Bronchial epithelial cell (primary cell): ENCODE data around the gene C2CD4C. TPM values are rescaled to one million over a fixed set of nuclear protein-coding genes. Genes with fewer than 3 reads are reported as not detected.

Source experiments
- DNase-seq: peaks from one replicate; pipeline ENCODE4 v3.0.0-alpha.2; 2010; ENCODE audit warnings: low read depth
- FAIRE-seq: peaks from 2 replicates; lab custom pipeline; 2011; peaks lifted over from hg19 to GRCh38; lab: Jason Lieb, UNC
- H3K27me3 ChIP-seq: 2 replicates; pipeline ENCODE4 v1.5.1; 2011; ENCODE audit warnings: low read length; ENCODE audit not compliant: control insufficient read depth, insufficient read depth
- H3K36me3 ChIP-seq: 2 replicates; pipeline ENCODE4 v1.5.1; 2011; ENCODE audit warnings: low read length; ENCODE audit not compliant: control insufficient read depth, insufficient read depth
- H3K4me3 ChIP-seq: 2 replicates; pipeline ENCODE4 v1.5.1; 2011; ENCODE audit warnings: mild to moderate bottlenecking, low read depth, low read length, control low read depth
- total RNA-seq: library from RNA; depleted of rRNA; stranded (reverse); fragments of >200 nt; gene quantifications from 2 replicates; pipeline ENCODE4 v1.2.1, GENCODE V29; 2014
- TF ChIP-seq, protein P1 (sequence below): IDR thresholded peaks from 2 replicates; pipeline ENCODE4 v1.5.1; 2011; ENCODE audit warnings: mild to moderate bottlenecking, moderate library complexity, low read length, control low read depth, inconsistent platforms; ENCODE audit not compliant: insufficient read depth, severe bottlenecking

C2CD4C gene
- total RNA-seq, 1 donor from 2014 or later: 0.26 TPM

DNA sequence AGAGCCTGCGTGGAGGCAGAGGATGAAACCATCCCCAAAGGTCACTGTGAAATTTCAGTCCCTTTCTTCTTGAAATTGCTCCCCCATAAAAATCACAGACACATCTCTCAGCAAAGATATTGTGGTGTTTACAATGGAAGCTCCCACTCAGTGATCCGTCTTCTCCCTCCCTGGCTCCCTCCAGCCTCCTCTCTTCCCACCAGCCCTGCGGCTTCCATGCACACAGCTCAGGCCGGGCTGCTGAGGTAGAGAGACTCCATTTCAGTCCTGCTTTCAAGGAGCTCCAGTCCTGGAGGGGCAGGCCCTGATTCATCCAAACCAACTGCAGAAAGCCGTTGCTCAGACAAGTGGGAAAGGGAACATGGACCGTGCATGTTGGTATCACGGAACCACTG, 40.3 kb downstream of the C2CD4C start:
- Histone ChIP-seq H3K4me3 (no peak overlapping the region), H3K36me3 (no peaks in the 10 kb centered on the region), H3K27me3 (no peaks in the 10 kb centered on the region)
- DNase-seq (no peak), FAIRE-seq (no peak)
- TF ChIP-seq, protein P1, sequence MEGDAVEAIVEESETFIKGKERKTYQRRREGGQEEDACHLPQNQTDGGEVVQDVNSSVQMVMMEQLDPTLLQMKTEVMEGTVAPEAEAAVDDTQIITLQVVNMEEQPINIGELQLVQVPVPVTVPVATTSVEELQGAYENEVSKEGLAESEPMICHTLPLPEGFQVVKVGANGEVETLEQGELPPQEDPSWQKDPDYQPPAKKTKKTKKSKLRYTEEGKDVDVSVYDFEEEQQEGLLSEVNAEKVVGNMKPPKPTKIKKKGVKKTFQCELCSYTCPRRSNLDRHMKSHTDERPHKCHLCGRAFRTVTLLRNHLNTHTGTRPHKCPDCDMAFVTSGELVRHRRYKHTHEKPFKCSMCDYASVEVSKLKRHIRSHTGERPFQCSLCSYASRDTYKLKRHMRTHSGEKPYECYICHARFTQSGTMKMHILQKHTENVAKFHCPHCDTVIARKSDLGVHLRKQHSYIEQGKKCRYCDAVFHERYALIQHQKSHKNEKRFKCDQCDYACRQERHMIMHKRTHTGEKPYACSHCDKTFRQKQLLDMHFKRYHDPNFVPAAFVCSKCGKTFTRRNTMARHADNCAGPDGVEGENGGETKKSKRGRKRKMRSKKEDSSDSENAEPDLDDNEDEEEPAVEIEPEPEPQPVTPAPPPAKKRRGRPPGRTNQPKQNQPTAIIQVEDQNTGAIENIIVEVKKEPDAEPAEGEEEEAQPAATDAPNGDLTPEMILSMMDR: no peak

DNA sequence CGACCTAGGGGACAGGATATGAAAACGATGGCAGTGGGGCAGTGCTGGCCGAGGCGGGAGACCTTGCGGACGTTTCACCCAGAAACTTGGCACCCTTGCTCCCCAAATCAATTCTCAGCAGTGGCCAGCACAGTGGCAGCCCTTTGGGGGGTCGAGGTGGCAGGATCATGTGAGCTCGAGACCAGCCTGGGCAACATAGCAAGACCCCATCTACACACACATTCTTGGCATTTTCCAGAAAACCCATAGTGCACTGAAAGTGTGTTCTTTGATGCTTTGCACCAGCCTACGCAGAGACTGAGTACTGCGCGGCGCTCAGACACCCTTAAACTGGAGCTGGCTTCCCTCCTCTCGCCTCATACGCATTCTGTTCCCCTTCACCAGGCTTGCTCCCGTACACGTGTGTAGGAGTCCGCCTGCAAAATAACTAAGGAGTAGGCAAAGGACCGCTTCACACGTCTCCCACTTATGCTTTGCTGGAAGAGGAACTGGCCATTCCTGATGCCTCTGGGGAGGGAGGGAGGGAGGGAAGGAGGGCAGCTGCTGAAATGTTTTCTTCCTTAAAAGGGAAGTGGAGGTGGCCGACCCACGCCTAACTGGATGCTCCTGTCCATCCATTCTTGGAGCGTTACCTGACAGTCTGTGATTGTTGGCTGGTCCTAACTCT, 40.9 kb downstream of the C2CD4C start:
- no peaks in the 10 kb centered on the region for H3K27me3 ChIP-seq
- TF ChIP-seq, protein P1: no peak
- FAIRE-seq: no peak
- H3K4me3 ChIP-seq: no peak overlapping the region
- no peak for DNase-seq
- no peaks in the 10 kb centered on the region for H3K36me3 ChIP-seq

DNA sequence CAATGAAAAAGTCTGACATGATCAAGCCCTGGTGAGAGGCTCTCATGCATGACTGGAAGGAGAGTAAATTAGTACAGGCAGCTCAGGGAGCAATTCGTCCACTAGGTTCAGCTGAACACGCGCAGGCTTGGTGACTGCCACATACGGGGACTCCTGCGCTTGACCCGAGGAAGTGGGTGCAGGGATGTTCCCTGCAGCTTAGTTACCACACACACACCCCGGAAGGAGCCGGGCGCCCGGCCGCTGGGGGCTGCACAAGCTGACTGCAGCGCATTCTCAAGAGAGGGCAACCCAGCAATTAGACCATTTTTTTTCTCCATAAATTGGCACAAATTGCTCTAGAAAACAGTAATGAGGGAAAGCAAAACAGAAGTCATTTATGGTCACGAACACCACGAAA, 41.4 kb downstream of the C2CD4C start:
- DNase-seq: no peak
- FAIRE-seq: no peak
- TF ChIP-seq, protein P1: no peak
- H3K27me3 ChIP-seq: no peaks in the 10 kb centered on the region
- H3K36me3 ChIP-seq: no peaks in the 10 kb centered on the region
- no peak overlapping the region for H3K4me3 ChIP-seq

DNA sequence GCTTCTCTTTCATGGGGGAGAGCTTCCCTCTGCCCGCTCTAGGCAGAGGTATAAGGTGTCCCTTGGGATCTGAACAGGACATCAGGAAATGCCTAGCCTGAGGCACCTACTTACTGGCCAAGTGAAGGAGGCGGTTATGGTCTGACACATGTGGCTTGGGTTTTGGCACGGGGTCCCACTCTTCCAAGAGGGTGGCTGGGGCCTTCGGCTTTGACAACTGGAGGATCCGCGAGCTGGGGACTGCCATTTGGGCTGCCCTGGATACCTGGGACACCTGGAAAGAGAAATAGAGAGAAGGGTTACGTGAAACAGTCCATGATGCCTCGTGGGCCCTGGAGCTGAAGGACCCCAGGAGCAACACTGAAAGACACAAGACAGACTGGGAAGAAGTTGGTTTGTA, 42.0 kb downstream of the C2CD4C start:
- DNase-seq: no peak

DNA sequence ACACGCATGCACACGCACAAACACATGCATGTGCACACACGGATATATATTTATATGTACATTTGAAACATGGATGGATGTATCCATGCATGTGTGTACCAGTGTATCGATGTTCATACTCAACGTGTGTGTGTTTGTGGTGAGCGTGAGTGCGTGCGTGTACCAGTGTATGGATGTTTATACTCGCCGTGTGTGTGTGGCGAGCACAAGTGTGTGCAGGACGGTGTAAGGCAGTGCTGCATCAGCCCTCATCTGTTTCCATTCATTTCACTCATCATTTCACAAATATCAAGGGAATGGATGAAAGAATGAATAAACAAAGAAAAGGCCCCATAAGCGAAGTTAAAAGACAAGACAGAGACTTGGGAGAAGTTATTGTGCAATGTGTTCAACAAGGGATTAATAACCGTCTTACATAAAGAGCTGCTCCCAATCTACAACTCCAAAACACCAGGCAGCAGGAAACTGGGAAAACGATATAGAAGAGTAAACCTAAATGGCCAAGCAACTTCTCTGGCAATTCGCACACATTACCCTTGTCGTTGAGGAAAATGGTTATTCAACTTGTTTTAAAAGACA, 42.7 kb downstream of the C2CD4C start:
- TF ChIP-seq, protein P1: no peak
- Histone ChIP-seq H3K4me3 (no peak overlapping the region), H3K36me3 (no peaks in the 10 kb centered on the region), H3K27me3 (no peaks in the 10 kb centered on the region)
- DNase-seq (no peak), FAIRE-seq (no peak)

More for the DNA sequence above, 42.0 kb downstream of the C2CD4C start:
- FAIRE-seq: no peak
- TF ChIP-seq, protein P1: no peak
- H3K27me3 ChIP-seq: no peaks in the 10 kb centered on the region
- H3K4me3 ChIP-seq: no peak overlapping the region
- no peaks in the 10 kb centered on the region for H3K36me3 ChIP-seq
